Fibroblast of skin of left biceps (primary cell): ENCODE results near the gene ADAM19.

Experiments
- DNase-seq, 2 experiments: peaks; one replicate each; pipeline ENCODE4 v3.0.0-alpha.2; 2013; ENCODE audit warnings: low read depth in 2 of 2

Gene ADAM19

DNA sequence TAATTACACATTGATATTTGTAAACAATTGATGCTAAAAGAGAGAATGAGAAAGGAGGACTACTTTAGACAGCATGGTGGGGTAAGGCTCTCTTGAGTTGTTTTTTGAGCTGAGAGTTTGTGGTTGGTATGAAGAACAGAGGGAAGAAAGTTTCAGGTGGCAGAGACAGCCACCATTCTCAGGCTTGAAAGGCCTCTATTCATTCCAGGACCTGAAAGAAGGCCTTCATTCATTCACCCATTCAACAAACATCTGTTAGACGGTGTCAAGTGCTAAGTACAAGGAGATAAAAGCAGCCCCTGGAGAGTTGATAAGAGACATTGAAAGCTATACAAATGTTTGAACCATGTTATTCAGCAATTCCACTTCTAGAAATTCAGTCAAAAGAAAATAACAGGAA, 21.7 kb upstream of the ADAM19 start:
- no peak for DNase-seq

- DNase-seq: no peak
Observed at GRCh38 chr5:157596487-157596886, 20.9 kb upstream of the ADAM19 start.

DNA sequence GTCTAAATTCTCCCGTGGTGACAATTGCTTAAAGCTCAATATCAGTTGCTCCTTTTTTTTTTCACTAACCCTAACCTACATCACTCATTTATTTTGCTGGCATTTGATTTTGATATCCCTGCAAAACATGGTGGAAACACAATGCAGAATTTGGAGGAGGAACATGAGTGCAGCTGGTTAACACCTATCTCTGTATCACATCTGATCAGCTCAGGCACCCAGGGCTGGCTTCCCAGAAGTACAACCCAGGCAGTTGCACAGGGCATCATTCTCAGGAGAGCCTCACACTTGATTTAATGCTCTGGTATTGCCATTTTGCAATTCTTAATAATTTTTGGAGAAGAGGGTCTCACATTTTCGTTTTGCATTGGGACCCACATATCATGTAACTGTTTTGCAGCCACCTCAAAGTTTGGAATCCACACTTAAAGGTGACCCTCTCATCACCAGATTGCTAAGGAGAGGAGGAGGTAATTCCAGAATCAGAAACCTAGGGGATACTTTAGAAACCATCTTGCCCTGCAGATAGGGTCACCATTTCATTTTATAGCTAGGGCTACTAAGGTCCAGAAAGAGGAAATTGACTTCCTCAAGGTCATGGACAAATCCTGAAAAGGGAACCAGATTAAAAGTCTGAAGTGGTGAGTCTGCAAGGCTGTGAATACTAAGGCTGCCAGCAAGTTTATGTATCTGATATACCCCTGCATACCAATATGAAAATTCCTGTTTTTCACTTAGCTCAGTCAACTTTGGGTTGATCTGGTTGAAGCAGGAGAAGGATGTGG, 19.3 kb upstream of the ADAM19 start:
- DNase-seq: no peak

GRCh38 chr5:157594257-157594656, 18.7 kb upstream of the ADAM19 start:
- no peak for DNase-seq

GRCh38 chr5:157593052-157593757, 17.6 kb upstream of the ADAM19 start:
- no peak for DNase-seq

DNA sequence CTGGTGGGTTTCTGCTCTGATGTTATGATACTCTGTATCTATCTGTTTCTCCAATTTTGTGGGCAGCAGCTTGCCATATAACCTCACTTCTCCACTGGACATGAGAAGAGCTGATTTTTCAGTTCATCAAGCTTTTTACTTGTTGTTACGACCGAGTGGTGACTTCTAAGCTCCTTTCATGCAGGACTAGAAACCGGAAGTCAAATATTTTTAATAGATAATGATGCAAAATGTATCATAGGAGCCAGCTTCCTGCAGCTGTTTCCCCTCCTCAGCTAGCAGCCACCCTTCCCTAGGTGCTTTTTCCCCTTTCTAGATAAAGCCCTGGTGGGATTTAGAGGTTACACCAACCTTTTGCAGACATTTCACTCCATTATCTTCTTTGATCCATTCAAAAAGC, 17.0 kb upstream of the ADAM19 start:
- DNase-seq: no peak

- DNase-seq: no peak
Observed at GRCh38 chr5:157590478-157590877, 14.9 kb upstream of the ADAM19 start.

GRCh38 chr5:157584628-157585027, 9.1 kb upstream of the ADAM19 start:
- no peak for DNase-seq

DNA sequence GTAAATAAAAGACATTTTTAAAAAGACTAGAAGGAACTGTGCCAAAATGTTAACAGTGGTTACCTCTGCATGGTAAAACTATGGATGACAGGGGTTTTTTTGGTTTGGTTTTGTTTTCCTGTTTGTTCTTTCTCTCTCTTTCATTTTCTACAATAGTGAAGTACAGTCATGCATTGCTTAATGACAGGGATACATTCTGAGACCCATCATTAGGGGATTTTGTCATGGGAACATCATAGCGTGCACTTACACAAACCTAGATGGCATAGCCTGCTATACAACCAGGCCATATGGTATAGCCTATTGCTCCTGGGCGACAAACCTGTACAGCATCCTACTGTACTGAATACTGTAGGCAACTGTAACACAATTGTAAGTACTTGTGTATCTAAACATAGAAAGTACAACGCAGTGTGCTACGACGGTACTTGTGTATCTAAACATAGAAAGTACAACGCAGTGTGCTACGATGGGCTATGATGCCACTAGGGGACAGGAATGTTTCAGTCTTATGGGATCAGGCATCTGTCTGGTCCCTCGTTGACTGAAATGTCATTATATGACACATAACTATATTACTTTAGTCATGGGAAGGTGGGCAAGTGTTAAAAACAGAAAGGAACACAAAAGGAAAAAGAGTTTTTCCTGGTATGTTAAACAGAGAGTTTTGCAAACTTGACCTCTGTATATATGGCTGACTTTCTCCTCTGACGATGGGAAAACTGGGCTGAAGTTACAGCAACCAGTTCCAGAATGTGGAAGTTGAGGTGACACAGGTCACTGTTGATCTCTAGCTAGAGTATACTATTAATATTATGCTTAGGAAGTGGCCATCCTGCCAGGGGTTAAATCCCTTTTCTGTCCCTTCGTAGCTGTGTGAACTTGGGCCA, 7.4 kb upstream of the ADAM19 start:
- DNase-seq: no peak

DNA sequence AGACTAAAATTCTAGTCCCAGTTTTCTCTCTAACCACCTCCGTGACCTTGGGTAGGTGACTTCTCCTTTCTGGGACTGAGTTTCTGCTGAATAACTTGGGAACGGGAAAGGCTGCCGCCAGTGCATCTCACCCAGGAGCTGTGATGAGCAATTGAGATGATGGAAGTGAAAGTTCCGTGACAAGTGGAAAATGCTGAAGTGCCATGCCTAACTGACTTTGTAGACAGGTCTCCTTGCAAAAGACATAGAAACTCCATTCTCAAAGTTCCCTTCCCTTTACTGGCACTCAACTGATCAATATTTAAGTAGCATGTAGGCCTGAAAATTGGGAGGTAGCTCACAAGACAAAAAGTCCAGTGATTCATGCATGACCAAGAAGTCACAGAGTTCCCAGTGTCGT, 6.3 kb upstream of the ADAM19 start:
- no peak for DNase-seq

DNA sequence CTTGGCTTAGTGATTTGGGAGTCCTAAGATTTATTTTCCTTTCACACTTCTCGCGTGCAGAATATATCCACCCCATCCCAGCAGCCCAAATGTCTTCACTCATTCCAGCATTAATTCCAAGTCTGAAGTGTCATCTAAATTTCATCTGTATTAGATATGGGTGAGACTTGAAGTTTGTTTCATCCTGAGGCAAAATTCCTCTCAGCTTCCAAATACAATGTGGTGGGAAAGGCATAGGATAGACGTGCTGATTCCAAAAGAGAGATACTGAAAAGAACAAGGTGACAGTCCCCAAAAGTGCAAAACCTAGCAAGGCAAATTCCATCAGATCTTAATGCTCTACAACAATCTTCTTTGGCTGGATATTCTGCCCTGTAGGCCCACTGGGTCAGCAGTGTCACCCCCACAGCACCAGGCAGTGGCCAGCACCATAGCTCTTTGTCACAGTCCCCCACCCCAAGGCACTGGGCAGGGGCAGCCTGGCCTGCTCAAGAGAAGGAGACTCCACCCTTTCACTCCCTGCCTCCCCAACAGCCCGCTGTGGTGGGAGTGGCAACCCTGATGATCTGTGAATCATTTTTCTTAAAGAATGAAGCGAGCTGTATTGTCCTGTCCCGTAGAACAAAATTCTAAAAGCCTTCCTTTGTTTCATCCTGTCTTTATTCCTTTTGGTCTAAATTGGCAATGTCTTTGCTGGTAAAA, 2.7 kb upstream of the ADAM19 start:
- DNase-seq: no peak

- DNase-seq: no peak
Observed at GRCh38 chr5:157576678-157577077, 1.1 kb upstream of the ADAM19 start.

DNA sequence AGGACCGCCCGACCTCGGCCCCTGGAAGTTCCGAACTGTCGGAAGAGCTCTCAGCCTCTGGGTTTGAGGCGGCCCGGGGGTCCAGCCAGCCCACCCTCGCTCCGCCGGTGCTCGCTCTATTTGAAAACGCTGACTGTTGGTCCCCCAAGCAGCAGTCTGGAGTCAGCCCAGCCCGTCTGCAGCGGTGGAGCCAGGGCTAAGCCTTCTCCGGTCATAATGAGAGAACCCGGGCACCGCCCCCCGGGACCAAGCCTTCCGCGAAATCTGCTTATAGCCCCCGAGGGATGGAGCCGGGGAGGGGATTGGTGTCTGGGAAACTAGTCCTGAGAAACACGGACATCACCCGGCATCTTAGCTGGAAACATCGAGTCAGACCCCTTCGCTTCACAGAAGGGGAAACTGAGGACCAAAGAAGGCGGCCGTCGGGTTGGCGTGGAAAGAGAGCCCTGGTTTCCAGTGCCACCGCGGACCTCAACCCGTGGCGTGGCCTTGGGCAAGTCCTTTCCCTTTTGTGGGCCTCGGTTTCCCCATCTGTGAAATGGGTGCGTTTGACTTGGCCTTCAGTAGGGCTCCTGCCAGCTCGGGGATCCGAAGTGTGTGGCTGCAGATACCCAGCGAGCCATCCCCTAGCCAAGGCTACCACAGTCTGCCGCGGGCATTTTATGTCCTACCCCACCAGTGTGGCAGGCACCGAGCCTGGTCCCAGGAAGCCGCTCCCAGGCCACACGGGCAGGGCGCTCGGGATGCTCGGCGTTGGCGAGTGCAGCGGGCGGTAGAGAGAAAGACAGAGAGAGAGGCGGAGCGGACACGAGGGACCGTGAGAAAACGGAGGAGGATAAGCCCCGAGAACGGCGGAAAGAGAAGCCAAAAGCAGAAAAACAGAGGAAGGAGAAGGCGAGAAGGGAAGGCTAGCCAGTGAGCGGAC, 857 bp downstream of the ADAM19 start:
- no peak for DNase-seq

DNA sequence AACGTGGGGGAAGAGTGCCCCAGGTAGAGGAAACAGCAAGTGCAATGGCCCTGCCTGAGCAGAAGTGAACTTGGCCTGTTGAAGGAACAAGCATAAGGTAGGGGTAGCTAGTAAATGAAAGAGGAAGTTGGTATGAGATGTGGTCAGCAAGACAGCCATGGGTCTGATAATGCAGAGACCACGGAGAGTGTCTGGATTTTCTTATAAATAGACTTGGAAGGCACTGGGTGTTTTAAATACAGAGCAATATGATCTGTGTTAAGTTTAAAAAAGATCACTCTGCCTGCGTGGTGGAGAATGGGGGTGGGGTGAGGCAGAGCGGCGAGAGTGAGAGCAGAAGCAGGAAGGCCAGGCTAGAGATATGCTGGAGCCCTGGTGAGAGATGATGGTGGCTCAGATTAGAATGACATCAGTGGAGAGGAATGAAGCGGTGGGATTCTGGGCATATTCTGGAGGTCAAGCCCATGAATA, 4.2 kb downstream of the ADAM19 start:
- no peak for DNase-seq

- DNase-seq: no peak
Observed at GRCh38 chr5:157570531-157571200, 4.9 kb downstream of the ADAM19 start.

DNA sequence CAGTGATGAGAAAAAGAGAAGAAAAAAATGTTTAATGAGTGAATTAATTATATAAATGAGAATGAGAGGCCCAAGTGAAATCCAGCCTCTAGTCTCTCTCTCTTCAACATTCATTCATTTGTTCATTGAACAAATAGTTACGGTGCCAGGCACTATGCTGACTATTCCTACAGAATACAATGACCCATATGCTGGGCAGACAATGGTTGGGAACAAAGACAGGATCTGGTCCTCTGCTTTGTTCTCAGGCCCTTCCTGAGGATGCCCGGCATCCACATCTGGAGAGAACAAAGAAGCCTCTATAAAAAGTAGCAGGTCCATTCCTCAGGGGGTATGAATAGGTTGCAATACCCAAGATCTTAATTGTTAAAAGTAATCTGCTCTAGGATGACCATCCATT, 6.9 kb downstream of the ADAM19 start:
- DNase-seq: no peak

DNA sequence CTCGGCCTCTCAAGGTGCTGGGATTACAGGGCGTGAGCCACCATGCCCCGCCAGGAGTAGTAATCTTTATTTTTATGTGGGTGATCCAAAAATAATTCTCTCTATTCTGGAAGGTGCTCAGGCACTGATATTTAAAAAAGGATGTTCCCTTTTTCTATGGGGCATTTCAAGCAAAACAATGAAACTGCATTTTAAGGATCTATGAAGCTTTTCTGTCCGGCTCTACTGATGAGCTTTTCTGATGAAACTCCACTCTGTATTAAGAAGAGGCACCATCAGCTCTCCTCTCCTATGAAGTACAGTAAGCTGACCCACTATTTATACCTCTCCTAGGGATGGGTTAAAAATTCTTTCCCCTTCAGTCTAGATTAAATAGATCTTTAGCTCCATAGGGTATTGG, 7.4 kb downstream of the ADAM19 start:
- no peak for DNase-seq

DNA sequence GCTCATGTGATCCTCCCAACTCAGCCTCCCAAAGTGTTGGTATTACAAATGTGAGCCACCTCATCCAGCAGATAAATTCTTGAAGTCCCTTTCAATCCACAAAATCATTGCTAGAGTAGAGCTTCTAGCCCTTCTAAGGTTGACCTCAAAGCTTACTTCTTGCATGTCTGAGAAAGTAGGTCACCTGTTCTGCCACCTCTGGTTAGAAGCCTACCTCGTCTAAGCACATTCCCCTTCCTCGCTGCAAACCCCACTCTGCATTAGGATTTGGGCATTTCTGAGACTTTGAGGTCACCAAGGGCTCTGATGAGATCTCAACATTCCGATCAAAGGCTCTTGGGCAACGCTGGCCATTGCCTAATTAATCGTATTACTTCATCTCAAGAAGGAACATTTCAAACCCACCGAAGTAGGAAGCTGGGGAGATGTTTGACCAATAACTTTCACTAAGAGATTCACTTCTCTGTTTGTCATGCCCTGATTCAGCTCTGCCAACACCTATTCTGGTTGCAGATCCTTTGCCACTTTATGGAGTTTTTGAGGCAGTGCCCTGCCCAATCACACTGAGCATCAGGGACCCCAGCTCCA, 8.6 kb downstream of the ADAM19 start:
- DNase-seq: no peak

DNA sequence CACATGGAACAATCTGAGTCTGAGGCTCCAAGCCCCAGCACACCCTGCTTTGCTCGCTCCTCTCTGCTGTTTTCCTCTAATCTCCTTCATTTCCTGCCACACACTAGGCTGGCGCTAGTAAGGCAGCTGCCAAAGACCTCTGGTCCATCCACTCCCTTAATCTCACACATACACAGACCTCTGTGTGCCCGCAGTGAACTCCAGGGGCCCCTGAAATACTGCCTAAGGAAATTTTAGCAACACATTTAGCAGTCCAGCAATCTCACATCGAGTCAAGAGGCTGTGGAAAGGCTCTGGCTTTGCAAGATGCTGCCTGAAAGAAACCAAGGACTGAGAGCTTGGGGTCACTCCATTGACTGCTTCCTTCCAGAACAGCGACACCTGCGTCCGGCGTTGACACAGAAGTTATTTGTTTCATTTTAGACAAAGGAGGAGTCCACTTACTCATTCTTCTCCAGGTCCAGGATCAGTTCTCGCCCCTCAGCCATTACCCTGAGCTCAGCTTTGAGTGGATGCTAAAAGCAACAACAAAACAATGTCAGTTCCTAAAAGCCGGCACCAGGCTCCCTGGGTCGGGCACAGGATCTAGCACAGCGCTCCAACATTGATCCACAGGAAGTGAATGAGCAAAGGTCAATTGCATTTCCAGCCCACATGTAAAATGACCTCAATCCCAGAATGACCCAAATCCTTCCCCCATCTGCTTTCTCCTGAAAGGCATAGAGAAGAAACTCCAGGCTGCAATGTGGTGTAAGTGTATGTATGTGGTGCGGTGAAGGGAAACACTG, 11.5 kb downstream of the ADAM19 start:
- no peak for DNase-seq
